HG02678 (cell line): Measurements from ENCODE around the gene RETREG3.
"Not testable (repeated sequence)": the region's sequence is repeated elsewhere in the genome, so short reads cannot be mapped to it uniquely, and the experiment has no call there.

ENCODE experiments used
- ATAC-seq: cut with Tn5 transposase; IDR thresholded peaks from one replicate; pipeline ENCODE4 v1.9.1; 2021; ENCODE audit warnings: mild to moderate bottlenecking, moderate library complexity; ENCODE audit not compliant: unreplicated experiment

Gene RETREG3

DNA sequence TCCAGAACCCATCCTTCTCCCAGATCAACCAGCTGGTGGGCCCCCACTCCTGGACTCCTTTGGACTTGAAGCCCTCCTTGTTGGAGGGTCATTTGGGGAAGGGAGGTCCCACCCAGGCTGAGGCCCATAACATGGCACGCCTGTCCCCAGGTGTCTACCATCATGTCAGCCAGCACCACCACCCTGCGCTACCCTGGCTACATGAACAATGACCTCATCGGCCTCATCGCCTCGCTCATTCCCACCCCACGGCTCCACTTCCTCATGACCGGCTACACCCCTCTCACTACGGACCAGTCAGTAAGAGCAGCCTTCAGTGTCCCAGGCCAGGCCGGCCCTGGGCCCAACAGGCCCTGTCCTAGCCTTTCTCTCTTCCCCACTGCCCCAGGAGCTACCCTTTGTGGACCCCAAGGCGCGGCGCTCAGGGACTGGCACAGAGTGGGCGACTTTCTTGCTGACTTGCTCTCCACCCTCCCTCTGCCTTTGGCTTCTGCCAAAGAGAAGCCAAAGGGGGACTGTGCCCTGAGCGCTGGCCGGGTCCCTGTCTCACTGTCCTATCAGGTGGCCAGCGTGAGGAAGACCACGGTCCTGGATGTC lies 4.6 kb upstream of the RETREG3 start:
- no peak for ATAC-seq

DNA sequence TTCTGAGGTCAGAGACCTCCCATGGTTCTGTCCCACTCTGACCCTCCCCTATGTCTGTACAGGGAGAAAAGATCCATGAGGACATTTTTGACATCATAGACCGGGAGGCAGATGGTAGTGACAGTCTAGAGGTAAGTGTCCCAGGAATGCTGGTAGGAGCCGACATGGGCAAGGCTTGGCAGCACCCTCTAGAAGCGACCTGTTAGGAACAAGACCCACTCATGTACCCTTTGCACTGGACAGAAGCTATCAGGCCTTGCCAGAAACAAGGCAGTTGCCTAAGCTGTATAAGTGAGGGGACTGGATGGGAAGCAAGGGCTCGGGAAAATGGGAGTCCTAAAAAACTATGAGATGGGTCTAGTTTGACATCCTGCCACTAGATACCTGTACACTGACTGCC lies 2.8 kb upstream of the RETREG3 start:
- ATAC-seq, result no peak

DNA sequence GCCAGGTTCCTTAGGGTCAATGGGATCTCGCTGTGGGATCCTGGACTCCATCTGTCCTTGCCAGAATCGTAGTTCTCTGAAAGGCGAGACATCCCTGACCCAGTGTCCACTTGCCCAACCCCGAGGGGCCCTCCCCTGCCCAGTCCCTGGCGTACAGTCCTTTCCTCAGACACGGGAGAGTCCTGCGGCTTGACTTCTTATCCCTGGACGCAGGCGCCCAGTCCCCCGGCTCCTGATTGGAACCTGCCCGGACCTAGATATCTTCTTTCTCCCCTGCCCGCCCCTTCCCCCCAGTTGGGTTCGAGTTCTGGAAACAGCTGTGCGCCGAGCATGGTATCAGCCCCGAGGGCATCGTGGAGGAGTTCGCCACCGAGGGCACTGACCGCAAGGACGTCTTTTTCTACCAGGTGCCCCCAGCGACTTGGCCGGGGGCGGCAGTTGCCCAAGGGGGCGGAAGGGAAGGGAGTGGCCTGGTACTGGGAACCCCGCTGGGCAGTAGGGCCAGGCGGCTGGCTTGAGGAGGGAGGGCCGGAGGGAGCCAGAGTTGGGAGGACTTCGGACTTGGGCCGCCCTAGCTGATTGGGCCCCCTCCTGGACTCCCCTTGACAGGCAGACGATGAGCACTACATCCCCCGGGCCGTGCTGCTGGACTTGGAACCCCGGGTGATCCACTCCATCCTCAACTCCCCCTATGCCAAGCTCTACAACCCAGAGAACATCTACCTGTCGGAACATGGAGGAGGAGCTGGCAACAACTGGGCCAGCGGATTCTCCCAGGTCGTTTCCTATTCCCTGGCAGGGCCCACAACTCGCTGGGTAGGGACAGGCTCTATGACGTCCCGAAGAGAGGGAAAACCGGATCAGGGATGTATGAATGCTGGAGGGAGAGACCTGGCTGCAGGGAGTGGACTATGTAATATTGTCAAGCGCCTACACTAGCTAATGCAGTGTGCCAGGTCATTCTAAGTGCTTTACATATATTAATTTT lies 934 bp upstream of the RETREG3 start:
- ATAC-seq, result not testable (repeated sequence)

DNA sequence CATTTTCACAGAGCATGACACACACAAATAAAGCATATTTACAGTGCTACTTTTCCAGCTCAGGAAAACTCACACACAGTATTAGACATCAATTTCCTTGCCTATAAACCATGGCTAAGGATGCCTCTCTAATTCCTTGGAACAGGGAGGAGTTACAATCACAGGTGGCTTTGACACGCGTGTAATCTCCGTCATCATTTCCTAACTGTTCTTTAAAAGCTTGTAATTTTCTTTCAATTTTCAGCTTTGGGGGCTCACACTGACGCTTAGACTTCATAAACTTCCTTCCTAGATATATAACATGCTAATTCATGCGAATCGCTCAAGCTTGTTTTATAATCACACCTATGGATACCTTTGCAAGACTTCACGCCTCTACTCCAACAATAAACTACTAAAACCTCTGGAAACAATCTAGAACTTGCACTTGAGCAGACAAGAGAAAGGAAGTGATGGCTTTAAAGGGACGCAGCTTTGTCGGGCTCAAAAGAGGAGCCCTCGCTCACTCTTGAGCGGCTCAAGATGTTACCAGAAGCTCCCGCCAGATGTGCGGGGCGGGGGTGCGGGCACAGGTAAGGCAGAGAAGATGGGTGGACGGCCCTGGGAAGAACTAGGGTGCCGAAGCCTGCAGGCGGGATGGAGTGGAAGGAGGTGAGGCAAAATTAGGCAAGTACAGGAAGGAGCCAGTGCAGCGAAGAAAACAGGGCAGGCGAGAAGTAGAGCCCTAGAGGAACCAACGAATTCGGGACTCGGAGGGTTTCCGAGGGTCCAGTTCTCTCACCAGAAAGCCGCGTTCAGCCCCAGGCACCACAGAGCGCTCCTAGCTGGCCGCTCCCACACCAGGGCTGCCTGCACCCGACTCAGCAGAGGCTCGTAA lies 631 bp downstream of the RETREG3 start:
- ATAC-seq, result no peak

DNA sequence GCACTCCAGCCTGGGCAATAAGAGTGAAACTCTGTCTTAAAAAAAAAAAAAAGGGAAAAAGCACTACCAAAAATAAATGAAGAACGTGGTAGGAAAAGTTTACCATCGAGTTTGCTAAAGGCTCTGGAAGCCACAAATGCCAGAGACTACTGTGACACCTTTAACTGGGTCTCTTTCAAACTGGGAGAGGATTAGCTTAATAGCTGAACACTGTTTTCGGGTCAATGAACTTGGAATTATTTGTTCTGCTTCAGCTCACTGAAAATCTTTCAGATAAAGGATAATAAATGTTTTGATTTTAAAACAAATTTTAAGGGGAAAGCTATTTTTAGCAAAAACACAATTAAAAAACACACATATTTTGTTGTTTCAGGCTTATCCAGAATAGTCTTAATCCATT lies 1.4 kb downstream of the RETREG3 start:
- no peak for ATAC-seq

DNA sequence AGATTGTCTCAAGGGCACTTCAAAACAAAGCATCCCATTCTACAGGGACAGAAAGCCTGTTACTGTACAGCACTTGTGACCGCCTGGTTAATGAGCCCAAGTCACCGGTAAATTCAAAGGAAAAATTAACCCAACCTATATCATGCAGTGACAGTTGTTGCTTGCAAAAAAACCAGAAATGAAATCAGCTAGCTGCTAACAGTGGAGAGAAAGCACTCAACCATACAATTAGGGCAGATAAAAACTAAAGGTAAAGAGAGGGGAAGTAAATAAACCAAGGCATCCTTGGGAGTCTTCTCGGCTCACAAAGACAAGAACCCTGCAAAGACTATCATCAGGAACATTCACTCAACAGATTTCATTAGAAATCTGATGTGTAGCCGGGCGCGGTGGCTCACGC lies 5.9 kb downstream of the RETREG3 start:
- ATAC-seq, result no peak

DNA sequence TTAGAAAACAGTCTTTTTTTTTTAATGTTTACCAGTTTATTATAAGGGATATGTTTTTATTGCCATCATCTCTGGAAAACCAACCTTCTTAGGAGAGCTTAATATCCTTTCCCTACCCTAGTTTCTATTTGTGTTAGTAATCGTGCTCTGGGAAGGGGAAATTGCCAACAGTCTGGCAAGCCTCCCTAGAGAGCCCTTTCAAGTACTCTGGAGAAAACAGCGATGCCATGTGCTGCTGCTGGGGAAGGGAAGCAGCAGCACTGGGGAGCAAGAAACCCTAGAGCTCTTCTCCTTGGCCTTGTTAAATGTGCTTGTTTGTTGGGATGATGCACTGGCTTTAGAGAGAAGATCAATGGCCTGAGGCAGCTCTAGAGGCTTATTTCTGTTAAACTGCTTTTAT lies 10.3 kb downstream of the RETREG3 start:
- no peak for ATAC-seq

DNA sequence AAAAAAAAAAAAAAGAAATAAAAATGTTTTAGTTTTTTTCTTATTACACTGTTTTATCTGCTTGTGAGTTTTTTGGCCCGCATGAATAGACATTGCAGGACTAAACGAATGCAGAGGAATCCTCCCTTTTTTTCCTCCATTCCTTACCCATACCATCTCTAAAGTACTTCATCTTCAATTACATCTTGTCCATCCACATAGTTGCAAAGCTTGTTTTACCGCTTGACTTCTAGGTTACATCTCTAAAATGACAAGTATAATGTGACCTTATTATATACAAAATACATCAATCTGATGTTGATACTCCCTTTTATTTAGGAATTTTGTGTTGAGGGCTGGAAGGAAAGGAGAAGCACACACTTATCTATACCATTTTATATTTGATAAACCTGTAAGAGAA lies 12.8 kb downstream of the RETREG3 start:
- ATAC-seq, result no peak

DNA sequence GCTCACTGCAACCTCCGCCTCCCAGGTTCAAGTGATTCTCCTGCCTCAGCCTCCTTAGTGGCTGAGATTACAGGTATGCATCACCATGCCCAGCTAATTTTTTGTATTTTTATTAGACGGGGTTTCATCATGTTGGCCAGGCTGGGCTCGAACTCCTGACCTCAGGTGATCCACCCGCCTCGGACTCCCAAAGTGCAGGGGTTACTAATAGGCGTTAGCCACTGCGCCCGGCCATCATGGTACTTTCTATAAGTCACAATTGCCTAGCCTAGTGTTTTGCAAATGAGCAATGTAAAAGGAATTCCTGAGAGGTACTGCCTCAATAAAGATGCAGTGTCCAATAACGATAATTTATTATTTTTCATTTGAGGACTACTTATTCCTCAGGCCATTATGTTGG lies 17.8 kb downstream of the RETREG3 start:
- ATAC-seq, result no peak

DNA sequence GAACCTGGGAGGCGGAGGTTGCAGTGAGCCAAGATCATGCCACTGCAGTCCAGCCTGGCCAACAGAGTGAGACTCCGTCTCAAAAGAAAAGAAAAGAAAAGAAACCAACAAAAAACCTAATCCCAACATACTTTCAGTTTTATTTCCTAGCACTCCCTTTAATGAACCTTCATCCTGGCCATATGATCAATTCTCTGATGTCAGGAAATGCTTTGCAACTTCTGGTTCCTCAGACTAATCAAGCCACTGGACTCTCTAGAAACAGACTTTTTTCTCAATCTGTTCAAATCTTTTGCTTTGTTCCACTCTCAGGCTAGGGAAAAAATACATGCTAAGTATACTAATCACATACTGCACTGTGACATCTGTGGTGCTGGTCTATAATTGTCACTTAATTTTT lies 18.3 kb downstream of the RETREG3 start:
- ATAC-seq, result no peak

DNA sequence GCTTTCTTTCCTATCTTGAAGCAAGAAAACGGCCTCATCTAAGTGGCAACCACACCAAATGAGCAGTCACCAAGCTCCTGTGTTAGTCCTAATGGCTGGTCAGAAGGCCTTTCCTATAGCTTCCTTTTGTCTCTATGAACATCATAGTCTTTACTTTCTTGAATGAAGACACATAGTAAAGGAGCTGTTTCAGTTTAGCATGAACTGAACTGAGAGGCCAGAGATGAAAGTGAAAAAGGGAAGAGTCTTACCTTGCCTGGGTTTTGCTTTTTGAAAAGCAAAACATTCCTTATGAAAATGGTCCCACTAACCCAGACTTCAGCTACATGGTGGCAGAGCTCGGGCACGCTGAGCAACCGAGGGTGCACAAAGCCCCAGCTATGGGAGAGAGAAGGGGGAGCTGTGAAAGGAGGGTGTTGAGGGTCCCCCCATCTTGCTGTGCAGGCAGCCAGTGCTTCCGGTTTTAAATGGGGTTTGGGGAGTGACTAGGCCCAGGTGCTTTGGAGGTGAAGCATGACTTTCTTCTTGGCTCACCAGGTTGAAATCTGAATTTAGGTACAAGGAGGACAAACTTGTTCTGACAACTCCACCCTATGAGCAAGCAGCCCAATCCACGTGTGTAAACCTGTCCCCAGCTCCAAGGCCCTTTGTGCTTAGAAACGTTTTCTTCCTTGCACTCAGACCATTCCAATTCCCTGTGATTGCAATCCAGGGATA lies 22.5 kb downstream of the RETREG3 start:
- peak; percentile 52 for ATAC-seq

DNA sequence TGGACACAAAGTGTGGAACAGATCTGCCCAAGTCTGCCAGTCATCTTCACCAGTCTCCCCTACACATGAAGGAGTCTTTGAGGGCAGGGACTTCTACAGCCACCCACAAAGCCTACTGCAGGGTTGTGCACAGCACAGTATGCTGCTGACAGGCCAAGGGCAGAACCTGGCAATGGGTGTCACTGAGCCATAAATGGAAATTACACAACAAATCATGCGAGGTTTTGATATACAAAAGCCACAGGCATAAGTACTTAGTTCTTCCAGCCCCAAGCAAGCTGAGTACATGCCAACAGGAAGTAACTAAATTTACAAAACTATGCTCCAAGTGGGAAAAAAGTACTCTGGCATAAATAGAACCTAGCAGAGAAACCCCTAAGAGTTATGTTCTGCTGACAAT lies 23.8 kb downstream of the RETREG3 start:
- no peak for ATAC-seq

DNA sequence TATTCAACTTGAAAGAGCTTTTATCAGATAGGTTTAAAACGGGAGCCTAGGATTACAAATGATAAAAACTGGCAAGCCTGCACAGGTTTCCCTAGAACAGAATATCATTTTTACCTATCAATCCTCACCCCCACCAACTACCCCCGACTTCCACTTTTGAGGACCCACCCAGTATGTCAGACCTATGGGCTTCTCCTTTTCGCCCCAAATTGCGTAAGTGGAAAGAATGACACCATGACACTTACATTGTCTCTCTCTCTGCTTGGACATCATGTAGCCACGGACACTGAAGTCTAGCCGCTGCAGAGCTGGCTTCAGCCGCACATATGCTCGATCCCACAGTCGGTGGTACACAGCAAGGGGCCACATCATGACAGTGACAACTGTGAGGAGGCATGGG lies 24.3 kb downstream of the RETREG3 start:
- ATAC-seq, result no peak

DNA sequence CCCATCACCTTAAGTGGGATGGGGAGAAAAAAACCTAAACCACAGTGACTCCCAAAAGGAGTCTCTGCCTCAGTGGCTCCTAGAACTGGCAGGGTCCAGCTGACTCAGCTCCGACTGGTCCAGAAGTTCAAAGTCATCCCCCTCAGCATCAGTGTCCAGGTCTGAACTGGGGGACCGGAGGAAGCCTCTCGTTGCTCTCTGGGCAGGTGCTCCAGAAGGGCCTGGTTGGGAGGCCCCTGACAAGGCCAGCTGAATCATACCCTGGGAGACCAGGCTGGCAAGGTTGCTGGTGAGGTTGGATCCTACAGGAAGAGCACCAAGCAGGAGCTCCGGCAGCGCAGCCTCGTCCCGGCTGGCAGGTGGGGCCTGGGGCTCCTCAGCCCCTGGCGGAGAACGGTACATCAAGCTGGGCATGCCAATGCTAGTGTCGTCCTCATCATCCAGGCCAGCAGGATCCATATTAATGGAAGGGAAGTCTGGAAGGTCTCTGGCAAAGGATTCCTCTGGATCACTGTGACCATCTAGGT lies 27.4 kb downstream of the RETREG3 start:
- ATAC-seq, result no peak

DNA sequence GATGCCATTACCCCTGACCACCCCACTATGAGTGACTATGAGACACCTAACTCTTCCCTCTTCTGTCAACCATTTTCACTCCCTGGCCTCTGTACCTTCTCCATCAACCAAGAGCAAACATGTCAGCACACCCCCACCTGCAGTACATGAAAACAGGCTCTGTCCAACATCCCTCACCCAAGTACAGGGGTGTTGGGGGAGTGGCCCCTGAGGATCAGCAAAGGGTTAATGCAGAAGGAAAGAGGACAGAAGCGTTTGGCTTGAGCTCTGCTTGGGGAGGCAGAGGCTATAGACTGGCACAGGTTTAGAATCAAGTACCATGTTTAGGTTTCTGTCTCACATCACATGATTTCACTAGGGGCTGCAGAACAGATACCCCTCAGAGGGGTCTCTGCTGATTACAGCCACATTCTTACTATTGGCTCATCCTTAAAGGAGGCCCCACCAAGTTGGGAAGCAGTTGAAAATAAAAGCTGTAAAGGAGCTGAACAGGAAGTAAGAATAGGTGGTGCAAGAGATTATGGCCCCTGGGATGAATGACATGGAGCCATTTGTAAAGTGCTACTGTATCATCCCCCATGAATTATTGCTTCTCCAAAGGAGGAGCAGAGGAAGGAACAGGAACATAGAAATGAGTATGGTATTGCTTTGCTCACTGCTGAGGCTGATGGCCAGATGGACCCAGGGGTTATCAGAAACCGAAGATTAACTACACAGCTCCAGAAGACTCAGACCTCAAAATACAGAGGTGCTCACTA lies 29.2 kb downstream of the RETREG3 start:
- ATAC-seq, result no peak

DNA sequence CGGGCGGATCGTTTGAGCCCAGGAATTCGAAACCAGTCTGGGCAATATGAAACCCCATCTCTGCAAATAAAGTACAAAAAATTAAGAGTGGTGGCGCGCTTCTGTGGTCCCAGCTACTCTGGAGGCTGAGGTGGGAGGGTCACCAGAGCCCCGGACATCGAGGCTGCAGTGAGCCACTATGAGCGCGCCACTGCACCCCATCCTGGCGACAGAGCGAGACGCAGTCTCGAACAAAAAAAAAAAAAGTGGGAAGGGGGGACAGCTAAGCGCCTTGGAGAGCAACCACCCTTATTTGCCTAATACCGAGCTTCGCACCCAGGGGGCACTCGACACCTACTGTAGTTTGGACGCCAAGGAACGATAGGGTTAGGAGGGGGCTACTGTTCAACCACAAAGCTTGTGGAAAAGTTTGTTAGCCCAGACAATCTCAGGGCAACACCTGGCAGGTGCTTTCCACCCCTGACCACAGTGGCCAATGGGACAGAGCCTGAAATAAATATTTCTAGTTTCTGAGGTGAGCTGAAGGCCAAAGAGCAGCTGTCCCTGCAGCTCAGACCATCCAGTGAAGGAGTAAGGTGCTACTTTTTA lies 30.8 kb downstream of the RETREG3 start:
- ATAC-seq, result peak; percentile 65

DNA sequence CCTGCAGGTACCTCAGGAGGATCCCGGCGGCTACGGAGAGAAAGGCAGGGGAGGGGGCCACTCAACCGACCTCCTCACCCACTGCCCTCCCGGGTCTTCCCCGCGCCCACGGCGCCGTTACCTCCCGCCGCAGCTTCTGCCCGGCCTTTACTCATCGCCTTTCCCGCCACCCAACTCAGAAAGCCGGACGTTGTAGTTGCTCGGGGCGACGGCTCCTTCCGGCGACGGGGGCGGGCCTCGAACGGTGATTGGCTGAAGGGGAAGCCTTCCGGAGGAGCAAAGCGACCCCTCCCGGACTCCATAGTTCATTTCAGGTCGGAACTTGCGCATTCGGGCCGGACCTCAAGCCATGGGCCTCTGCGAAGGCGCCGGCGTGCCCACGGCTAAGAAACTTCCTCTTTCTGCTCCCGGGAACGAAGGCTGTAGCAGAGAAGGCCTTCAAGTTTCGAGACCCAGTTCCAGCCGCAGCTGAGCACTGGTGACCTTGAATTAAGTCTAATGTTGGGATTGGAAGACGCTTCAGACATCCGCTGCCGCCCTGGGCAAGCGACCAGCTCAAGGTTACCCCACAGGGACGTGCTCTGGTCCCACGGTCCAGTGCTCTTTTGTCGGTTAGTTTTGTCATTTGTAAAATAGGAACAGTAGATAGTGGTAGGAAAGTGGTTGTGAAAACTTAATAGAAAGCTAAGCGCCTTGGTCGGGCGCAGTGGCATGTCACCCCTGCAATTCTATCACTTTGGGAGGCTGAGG lies 31.5 kb downstream of the RETREG3 start, which contains the start of gene PSMC3IP:
PSMC3IP (minus strand) TSS at position 198 of the 750 bp plus-strand sequence; CDS start at position 155, 43 bp downstream.
- ATAC-seq, result peak; percentile 72

DNA sequence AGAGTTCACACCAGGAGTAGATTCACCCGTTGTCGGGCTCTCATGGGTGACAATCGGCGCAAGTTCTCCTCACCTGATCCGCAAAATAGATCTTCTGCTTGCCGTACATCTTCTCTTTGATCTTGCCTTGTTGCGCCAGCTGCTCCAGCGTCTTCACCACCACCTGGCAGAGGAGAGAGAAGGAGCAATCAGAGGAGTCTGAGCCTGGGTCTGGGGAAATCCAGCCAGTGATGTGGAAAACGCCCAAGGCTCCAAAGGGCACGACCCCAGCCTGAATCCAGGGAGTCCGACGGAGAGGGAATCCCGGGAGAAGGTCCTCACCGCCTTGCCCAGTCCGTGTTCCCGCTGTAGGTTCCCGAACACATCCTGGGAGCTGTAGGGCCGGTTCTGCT lies 32.0 kb downstream of the RETREG3 start:
- ATAC-seq, result no peak

DNA sequence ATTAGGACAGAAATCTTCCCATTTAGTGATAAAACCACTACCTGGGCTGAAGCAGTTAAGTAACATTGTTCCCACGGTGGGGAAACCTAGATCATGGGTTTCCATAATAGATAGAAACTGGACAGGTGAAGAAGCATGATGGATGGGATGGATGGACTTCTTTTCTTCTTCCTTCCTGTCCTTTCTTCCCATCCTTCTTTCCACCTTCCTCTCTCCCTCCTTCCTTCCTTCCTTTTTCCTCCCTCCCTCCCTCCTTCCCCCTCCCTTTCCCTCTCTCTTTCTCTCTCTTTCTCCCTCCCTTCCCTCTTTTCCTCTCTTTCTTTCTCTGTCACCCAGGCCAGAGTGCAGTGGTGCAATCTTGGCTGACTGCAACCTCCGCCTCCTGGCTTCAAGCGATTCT lies 34.7 kb downstream of the RETREG3 start:
- no peak for ATAC-seq
